Glomerular visceral epithelial cell (primary cell): ENCODE data around the gene SPACA4.
"Not testable (repeated sequence)": the region's sequence is repeated elsewhere in the genome, so short reads cannot be mapped to it uniquely, and the experiment has no call there.

Source experiments
- DNase-seq: peaks from one replicate; pipeline ENCODE4 v3.0.0-alpha.2; 2016; ENCODE audit errors: extremely low spot score

The SPACA4 gene

DNA sequence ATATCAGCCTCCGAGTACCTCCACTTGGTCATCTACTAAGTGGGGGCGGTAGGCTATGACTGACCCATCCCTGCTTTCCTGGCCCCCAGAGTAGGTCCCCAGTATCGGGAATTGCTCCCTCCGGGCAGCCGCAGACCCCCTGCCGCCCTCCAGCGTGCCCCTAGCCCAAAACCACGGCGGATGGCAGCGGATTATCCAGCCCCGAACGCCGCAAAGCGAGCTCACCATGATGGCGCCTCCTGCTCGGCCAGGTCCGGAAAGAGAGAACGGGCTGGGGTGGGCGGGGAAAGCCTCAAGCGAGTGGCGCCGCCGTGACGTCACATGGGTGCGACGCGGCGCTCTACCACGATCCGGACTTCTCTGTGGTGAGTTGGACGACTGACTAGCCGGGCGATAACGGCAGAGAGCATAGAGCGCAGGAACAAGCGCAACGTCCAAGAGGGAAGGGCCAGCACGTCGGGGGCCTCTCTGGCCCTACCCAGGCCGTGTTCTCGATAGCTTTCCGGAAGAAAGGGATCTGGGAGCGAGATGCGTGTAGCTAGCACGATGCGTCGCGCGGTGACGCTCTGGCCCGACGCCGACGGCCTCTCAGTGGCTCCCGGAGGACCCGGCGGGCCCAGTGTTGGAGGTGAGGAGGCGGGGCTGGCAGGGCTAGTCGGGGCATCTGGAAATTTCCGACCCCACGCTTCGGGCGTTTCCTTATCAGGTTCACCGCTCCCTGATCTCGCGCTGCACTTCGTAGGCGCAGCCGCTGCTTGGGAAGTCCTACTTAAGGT, 12.6 kb downstream of the SPACA4 start, which contains the start of the genes RPL18 and SPHK2:
TSS of gene RPL18 (minus strand) at position 263 of the 776 bp plus-strand sequence. CDS start at position 228, 35 bp downstream.
TSS of gene SPHK2 (plus strand) at position 591 of the 776 bp plus-strand sequence. CDS start 1,009 bp downstream, outside the sequence.
- DNase-seq, result peak; percentile 100

DNA sequence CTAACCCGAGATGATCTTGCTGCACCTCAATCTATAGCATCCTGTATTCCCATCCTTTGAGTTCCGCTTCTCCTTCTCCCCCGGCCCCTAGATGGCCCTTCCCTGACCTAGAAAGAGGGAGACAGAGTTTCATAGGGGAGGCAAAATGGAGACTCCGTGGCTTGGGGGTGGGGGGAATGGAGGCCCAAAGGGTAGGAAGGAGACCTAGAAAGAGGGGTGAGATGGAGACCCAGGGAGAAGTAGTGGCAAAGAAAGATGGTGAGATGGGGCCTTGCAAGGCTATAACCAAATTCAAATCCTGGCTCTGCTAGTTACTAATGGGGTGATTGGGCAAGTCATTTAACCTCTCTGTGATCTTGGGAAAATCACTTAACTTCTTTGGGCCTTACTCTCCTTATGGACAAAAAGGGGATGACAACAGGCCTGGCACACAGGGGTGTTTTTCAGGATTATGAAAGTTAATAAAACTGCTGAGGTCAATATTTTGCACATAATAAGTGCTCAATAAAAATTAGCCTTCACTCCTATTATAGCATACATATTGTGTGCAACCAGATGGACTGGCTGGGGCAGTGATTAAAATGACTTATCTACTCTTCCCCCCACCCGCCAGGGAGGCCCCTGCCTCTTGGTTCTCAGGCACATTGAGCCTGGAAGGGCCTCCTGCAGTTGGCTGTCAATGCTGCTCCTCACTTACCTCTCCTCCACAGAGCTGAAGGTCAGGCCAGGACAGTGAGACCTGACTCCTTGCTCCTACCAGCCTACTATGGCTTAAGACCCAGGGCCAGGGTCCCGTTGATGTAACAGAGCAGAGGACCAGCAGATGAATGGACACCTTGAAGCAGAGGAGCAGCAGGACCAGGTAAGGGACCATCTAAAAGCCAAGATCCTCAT, 13.4 kb downstream of the SPACA4 start:
- no peak for DNase-seq

DNA sequence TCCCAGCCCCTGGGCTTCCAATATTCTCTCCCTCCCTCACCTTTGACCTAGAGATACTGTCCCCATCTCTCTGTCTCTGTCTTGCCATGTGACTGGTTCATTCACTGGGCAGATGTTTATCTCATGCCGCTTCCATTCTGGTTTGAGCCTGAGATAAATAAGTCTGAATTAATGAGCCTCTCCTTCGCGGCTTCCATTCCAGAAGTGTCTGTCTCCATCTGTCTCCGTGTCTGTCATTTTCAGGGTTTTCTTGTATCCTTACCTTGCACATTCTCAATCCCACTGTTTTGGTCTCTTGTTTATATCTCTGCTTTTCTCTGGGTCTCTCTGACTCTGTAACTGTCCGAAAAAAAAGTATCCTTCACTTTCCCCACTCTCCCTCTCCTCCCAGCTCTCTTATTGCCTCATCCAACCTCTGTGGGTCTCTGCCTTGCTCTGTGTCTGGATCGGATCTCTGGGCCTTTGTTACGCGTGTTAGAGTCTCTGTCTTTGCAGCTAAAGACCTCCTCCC, 17.1 kb downstream of the SPACA4 start:
- no peak for DNase-seq

DNA sequence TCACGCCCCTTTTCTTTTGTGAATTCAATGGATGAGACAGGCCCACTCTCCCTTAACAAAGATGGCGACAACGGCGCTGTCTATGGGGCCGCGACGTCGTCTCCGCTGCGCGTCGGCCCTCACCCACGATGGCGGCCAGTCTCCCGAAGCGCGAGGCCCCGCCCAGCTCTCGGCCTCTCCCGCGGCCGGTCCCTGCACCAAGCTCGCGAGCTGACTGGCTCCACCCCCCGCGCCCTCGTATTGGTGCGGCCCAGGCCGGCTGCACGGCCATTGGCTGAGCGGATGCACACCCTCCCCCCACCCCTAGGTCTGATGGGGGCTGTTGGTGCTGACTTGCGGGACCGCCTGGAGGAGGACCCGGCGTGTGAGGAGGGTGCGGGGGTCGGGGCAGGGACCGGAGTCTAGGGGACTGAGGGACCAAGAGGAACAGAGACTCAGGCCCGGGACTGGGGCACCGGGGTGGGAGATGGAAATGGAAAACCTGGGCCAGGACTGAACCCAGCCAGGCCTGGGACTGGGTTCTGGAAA, 17.6 kb downstream of the SPACA4 start:
- DNase-seq, result peak; percentile 98

DNA sequence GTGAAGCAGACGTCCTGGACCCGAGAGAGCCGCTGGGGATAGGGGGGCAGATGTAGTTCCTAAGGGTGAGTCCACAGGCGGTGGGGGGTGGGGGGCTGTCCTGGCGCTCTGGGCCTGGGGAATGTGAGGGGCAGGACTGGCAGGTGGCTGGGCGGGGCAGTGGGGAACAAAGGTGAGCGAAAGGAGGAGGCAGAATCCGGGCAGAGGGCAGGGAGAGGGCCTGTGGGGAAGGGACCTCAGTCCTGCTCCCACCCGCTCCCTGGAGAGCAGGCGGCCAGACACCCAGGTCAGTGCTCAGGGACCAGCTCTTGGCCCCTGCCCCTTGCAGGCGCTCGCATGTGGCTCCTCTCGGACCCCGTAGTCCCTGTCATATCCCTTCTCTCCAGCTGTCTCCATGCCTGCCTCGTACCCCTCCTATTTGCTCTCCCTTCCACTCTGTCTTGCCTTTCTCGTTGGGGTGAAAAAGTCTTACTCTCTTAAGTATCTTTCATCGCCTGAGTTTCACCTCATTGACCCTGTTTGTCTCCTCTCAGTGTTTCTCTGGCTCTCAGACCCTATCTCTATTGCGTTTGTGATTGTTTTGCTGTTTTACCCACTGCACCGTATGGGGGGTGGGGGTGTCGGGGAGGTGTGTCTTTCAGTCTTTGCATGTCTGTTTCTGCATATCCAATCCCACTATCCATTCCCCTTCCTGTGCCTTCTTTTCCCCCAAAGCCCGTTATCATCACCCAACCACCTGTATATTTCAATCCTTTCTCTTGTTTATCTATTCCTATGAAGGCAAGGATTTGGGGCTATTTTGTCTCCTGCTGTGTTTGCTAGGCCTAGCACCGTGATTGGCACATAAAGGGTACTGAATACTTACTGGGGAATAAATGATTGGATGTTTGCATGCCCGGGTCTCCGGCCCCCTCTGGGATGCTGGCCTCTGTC, 18.5 kb downstream of the SPACA4 start:
- DNase-seq, result no peak

DNA sequence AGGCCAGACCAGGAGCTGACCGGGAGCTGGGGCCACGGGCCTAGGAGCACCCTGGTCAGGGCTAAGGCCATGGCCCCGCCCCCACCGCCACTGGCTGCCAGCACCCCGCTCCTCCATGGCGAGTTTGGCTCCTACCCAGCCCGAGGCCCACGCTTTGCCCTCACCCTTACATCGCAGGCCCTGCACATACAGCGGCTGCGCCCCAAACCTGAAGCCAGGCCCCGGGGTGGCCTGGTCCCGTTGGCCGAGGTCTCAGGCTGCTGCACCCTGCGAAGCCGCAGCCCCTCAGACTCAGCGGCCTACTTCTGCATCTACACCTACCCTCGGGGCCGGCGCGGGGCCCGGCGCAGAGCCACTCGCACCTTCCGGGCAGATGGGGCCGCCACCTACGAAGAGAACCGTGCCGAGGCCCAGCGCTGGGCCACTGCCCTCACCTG, 19.4 kb downstream of the SPACA4 start:
- no peak for DNase-seq

DNA sequence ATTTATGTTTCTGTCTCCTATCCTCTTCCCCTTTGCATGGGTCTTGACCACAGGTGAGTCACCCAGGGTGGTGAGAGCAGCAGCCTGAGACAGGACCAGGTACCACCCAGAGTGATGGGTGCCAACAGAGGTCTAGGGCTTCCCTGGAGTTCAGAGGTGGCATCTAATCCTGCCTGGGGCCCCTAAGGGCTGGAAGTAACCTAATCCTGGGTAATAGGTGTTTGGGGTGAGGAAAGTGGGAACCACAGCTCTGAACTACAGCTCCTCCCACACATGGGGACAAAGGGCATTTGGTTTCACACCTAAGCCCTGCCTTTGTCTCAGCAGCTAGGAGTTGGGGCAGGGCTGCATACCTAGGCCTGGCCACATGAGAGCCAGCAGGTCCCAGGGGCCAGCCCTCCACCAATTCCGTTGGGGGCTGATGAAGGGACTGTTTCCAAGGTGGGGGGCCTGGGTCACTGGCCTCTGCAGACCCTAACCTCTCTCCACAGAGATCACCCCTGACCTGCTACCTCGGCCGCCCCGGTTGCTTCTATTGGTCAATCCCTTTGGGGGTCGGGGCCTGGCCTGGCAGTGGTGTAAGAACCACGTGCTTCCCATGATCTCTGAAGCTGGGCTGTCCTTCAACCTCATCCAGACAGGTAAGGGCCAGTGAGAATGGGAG, 20.8 kb downstream of the SPACA4 start:
- peak; percentile 68 for DNase-seq

DNA sequence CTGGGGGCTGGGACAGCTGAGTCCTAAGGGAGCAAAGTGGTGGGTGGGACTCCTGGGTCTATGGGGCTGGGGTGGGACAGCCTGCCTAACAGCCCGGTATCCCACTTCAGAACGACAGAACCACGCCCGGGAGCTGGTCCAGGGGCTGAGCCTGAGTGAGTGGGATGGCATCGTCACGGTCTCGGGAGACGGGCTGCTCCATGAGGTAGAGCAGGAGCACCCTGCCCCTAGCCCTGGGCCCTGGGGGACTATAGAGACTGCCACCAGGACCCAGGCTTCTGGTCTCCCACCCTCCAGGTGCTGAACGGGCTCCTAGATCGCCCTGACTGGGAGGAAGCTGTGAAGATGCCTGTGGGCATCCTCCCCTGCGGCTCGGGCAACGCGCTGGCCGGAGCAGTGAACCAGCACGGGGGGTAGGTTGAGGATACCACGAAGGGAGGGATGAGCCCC, 21.3 kb downstream of the SPACA4 start:
- DNase-seq, result no peak

DNA sequence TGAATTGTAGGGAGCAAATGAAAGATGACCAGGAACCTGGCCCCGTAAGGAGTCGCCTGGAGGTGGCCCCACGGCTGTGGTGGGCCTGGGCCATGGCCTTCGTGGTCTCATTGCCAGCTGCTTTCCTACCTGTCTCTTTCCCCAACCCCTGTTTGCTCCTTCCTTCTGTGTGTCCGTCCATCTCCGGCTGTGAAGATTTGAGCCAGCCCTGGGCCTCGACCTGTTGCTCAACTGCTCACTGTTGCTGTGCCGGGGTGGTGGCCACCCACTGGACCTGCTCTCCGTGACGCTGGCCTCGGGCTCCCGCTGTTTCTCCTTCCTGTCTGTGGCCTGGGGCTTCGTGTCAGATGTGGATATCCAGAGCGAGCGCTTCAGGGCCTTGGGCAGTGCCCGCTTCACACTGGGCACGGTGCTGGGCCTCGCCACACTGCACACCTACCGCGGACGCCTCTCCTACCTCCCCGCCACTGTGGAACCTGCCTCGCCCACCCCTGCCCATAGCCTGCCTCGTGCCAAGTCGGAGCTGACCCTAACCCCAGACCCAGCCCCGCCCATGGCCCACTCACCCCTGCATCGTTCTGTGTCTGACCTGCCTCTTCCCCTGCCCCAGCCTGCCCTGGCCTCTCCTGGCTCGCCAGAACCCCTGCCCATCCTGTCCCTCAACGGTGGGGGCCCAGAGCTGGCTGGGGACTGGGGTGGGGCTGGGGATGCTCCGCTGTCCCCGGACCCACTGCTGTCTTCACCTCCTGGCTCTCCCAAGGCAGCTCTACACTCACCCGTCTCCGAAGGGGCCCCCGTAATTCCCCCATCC, 22.1 kb downstream of the SPACA4 start:
- DNase-seq, result no peak

DNA sequence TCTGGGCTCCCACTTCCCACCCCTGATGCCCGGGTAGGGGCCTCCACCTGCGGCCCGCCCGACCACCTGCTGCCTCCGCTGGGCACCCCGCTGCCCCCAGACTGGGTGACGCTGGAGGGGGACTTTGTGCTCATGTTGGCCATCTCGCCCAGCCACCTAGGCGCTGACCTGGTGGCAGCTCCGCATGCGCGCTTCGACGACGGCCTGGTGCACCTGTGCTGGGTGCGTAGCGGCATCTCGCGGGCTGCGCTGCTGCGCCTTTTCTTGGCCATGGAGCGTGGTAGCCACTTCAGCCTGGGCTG, 22.7 kb downstream of the SPACA4 start:
- DNase-seq, result no peak

DNA sequence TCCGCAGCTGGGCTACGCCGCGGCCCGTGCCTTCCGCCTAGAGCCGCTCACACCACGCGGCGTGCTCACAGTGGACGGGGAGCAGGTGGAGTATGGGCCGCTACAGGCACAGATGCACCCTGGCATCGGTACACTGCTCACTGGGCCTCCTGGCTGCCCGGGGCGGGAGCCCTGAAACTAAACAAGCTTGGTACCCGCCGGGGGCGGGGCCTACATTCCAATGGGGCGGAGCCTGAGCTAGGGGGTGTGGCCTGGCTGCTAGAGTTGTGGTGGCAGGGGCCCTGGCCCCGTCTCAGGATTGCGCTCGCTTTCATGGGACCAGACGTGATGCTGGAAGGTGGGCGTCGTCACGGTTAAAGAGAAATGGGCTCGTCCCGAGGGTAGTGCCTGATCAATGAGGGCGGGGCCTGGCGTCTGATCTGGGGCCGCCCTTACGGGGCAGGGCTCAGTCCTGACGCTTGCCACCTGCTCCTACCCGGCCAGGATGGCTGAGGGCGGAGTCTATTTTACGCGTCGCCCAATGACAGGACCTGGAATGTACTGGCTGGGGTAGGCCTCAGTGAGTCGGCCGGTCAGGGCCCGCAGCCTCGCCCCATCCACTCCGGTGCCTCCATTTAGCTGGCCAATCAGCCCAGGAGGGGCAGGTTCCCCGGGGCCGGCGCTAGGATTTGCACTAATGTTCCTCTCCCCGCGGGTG, 23.2 kb downstream of the SPACA4 start:
- DNase-seq, result no peak

DNA sequence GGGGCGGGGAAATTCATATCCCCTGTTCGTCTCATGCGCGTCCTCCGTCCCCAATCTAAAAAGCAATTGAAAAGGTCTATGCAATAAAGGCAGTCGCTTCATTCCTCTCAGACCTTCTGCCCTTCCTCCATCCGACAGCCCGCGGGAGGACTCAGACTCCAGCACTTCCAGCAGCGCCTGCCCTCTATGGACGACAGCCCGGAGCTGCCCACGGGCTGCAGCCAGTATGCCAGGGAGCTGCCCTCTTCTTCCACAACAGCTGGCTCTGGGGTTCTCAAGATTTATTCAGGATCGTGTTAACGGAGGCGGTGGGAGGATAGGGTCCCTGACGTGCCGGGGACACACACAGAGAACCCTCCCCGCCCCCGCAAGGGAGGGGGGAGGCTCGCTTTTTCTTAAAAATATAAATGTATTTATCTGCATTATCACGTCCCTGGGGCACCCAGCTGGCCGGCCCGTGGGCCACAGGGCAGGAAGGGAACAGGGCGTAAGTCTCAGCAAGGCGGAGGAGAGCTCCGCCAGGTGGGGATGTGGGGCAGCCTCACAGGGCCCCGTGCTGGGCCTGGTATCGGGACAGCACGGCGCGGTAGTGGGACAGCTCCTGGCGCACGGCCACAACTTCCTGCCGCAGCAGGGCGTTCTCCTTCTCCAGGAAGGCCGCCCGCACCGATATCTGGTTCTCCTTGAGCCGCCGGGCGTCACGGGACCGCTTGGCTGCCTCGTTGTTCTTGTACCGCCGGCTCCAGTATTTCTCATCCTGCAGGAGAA, 23.9 kb downstream of the SPACA4 start:
- DNase-seq, result no peak

DNA sequence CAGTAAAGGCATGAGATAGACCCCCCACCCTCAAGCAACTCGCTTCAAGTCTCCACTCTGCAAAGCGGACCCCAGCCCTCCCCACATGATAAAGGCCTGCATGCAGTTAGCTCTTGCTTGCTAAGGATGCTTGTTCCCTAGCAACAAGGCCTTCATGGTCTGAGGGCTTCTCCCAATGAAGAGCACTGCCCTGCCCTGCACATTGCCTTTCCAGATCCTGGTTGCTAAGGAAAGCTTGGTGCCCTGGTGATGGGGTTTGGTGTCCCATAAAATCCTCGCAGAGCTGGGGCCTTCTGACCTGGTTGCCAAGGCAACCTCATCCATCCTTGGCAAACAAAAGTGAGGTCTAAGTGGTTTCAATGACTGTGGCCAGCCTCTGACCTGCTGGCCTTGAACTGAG, 24.7 kb downstream of the SPACA4 start:
- no peak for DNase-seq

DNA sequence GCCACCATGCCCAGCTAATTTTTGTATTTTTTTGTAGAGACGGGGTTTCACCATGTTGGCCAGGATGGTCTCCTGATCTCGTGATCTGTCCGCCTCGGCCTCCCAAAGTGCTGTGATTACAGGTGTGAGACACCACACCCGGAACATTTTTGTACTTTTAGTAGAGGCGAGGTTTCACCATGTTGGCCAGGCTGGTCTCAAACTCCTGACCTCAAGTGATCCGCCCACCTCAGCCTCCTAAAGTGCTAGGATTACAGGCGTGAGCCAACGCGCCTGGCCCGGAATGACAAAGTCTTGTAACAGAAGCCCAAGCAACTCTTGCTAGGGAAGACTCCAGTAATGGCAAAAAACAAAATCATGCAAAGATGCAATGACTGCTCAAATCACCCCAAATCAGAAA, 25.7 kb downstream of the SPACA4 start:
- DNase-seq, result not testable (repeated sequence)

DNA sequence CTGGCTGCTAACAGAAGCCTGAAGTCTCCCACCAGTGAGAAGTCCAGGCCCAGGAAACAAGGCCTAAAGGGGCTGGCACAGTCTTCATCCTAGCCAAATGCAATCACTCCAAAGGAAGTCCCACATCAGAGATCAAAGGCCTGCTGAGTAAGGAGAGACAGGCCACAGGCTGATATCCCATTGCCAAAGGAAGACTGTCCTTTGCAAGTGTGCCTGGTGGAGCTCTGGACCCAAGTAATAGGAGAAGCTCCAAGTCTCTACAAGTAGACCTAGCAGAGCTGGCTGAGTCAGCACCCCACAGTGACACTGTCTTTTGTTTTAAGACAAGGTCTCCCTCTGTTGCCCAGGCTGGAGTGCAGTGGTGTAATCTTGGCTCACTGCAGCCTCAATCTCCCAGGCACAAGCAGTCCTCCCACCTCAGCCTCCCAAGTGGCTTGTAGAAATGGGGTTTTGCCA, 26.2 kb downstream of the SPACA4 start:
- peak; percentile 66 for DNase-seq

DNA sequence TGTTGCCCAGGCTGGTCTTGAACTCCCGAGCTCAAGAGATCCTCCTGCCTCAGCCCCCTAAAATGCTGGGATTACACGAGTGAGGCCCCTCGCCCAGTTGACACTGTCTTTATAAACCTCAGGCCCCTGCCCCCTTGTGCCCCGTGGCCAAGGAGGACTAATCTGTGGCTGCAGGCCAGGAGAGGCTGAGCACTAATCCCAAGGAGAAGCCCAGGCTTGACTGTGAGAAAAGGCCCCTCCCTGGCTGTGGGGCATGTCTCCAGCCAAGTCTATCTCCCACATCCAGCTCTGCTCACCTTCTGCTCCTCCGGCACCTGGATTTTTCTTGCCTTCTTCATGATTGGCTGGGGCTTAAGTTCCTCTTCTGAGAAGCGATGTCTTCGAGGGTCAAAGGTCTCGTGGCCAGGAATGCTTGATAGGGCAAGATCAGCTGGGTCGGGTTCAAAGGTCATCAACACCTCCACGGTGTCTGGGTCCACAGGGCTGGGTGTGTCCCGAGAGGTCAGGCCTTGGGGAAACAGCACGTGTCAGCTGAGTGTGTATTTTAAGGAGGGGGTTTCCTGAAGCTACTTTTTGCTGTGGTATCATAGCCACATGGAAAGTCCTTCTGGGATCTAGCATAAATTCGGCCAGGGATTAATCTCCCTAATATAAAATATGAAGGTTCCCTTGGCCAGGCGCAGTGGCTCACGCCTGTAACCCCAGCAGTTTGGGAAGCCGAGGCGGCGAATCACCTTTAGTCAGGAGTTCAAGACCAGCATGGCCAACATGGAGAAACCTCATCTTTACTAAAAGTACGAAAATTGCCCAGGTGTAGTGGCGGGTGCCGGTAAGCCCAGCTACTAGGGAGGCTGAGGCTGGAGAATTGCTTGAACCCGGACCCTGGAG, 26.9 kb downstream of the SPACA4 start:
- DNase-seq, result no peak

DNA sequence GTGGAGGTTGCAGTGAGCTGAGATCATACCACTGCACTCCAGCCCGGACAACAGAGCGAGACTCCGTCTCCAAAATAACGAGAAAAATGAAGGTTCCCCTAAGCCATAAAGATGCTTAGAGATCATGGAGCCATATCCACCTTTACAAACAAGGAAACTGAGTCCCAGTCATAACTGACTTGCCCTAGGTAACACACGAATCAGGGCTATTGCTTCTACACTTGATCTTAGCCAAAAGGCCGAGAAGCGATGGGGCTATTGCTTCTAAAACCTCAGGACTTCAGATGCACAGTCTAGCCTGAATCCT, 27.4 kb downstream of the SPACA4 start:
- DNase-seq, result no peak
